ENCODE measurements around the gene RAB11A. TPM values are rescaled to one million over a fixed set of nuclear protein-coding genes. Genes with fewer than 3 reads are reported as not detected.

Gene RAB11A
- total RNA-seq, 1 donor from 2014 or later, result 153 TPM

DNA sequence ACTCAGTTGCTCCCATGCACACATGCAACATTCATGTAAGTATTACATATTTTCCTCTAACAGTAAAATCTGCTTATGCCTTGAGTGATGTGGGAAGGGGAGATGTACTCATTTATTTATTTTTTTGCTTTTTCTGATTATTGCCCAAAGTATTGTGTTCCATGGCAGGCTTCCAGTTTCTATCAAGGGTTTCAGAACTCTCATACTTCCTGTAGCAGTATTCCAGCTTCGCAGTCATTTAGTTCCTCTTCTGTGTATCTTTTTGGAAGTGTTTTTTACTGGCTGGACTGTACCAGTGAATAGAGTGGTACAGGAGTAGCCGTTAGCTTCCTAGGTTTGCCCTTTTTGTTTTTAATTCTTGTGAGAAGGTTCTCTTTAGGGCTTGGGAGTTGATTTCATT is 26.9 kb downstream of the RAB11A start:
- Mint-ChIP-seq H3K36me3 (ENCODE audit: low read depth) (peaks cover 22% of the 10 kb centered on the region), H3K9me3 (ENCODE audit: low read depth) (no peaks in the 10 kb centered on the region), H3K27ac (ENCODE audit: unreplicated experiment) (peak overlapping the region; percentile 41), H3K4me3 (ENCODE audit: unreplicated experiment) (no peak overlapping the region), H3K27me3 (ENCODE audit: low read depth) (no peaks in the 10 kb centered on the region), H3K4me1 (ENCODE audit: low read depth) (peaks cover 5% of the 10 kb centered on the region)
- DNase-seq (ENCODE audit: low spot score), result no peak
- TF ChIP-seq, protein P1, sequence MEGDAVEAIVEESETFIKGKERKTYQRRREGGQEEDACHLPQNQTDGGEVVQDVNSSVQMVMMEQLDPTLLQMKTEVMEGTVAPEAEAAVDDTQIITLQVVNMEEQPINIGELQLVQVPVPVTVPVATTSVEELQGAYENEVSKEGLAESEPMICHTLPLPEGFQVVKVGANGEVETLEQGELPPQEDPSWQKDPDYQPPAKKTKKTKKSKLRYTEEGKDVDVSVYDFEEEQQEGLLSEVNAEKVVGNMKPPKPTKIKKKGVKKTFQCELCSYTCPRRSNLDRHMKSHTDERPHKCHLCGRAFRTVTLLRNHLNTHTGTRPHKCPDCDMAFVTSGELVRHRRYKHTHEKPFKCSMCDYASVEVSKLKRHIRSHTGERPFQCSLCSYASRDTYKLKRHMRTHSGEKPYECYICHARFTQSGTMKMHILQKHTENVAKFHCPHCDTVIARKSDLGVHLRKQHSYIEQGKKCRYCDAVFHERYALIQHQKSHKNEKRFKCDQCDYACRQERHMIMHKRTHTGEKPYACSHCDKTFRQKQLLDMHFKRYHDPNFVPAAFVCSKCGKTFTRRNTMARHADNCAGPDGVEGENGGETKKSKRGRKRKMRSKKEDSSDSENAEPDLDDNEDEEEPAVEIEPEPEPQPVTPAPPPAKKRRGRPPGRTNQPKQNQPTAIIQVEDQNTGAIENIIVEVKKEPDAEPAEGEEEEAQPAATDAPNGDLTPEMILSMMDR (IDR thresholded peaks at IDR 0.05), result no peak

DNA sequence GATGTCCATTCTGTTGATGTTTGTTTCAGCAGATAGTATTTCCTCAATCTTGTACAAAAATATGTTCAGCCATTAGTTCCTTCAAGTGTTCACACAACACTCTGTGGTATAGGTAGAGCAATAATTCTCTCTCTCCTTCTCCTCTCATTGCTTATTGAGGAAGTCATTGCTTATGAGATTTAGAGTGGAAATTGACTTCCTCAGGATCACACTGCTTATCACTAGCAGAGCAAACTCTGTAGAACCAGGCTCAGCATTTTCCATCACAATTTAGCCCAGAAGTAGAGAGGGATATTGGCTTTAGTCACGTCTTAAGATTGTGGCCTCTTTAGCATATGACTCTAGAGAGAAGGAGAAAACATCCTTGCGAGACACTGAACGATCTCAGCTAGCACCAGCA is 31.2 kb downstream of the RAB11A start:
- DNase-seq (ENCODE audit: low spot score), result no peak
- no peak overlapping the region for H3K27ac Mint-ChIP-seq (ENCODE audit: unreplicated experiment)
- no peaks in the 10 kb centered on the region for H3K9me3 Mint-ChIP-seq (ENCODE audit: low read depth)
- H3K4me1 Mint-ChIP-seq (ENCODE audit: low read depth), result peaks cover 21% of the 10 kb centered on the region
- TF ChIP-seq, protein P1 (IDR thresholded peaks at IDR 0.05), result no peak
- no peak overlapping the region for H3K4me3 Mint-ChIP-seq (ENCODE audit: unreplicated experiment)
- H3K36me3 Mint-ChIP-seq (ENCODE audit: low read depth), result peaks cover 20% of the 10 kb centered on the region
- no peaks in the 10 kb centered on the region for H3K27me3 Mint-ChIP-seq (ENCODE audit: low read depth)

DNA sequence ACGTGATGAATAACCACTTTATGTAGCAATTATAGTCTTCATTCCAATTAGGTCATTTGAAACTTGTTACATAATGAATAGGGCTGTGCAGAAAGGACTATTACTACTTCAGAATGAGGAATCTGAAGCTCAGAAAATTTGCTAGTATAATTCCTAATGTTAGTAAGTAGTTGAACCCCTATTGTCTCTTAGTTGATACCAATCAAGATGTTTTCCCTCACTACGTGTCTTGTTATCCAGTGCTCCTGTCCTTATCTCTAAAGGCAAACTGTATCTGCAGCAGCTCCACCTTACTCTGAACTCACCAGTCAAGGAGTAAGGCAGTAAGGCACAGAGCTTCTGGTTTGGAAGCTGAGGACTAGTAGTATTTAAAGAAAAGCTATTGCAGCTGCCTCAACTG is 32.0 kb downstream of the RAB11A start:
- TF ChIP-seq, protein P1 (IDR thresholded peaks at IDR 0.05), result no peak
- Mint-ChIP-seq H3K27ac (ENCODE audit: unreplicated experiment) (no peak overlapping the region), H3K27me3 (ENCODE audit: low read depth) (no peaks in the 10 kb centered on the region), H3K4me1 (ENCODE audit: low read depth) (peaks cover 18% of the 10 kb centered on the region), H3K4me3 (ENCODE audit: unreplicated experiment) (no peak overlapping the region), H3K9me3 (ENCODE audit: low read depth) (no peaks in the 10 kb centered on the region), H3K36me3 (ENCODE audit: low read depth) (peaks cover 19% of the 10 kb centered on the region)
- DNase-seq (ENCODE audit: low spot score), result no peak

DNA sequence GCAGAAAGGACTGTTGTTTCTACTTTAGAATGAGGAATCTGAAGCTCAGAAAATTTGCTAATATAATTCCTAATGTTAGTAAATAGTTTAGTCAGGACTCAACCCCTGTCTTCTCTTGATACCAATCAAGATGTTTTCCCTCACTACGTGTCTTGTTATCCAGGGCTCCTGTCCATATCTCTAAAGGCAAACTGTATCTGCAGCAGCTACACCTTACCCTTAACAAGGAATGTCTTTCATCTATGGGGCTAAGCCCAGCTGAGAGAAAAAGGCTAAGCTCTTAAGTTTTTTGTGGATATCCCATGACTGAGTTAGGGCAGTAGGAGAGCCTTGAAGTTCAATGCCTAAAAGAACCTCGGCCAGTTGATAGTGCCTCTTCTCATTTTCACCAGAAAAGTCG is 32.5 kb downstream of the RAB11A start:
- TF ChIP-seq, protein P1 (IDR thresholded peaks at IDR 0.05), result no peak
- no peak for DNase-seq (ENCODE audit: low spot score)
- Mint-ChIP-seq H3K9me3 (ENCODE audit: low read depth) (no peaks in the 10 kb centered on the region), H3K27ac (ENCODE audit: unreplicated experiment) (no peak overlapping the region), H3K36me3 (ENCODE audit: low read depth) (peaks cover 19% of the 10 kb centered on the region), H3K27me3 (ENCODE audit: low read depth) (no peaks in the 10 kb centered on the region), H3K4me1 (ENCODE audit: low read depth) (peaks cover 16% of the 10 kb centered on the region), H3K4me3 (ENCODE audit: unreplicated experiment) (no peak overlapping the region)

DNA sequence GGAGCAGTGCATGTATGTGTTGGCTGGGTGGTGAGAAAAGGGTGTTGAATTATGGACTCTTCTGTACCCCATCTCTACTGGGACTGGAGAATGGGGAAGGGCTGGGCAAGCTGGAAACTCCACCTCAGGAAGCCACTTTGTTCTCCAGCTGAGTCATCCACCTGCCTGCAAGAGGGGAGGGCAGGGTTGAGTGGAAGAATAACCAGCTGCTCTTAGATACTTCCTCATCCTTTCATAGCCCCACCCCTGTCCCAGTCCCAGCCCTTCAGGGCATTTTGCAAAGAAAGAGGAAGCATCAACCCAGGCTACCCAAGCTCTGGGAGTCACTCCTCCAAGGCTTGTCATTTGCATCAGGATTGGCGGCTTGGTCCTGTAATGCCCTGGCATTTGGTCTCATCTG is 33.1 kb downstream of the RAB11A start:
- Mint-ChIP-seq H3K4me1 (ENCODE audit: low read depth) (peaks cover 16% of the 10 kb centered on the region), H3K36me3 (ENCODE audit: low read depth) (peaks cover 22% of the 10 kb centered on the region), H3K9me3 (ENCODE audit: low read depth) (no peaks in the 10 kb centered on the region), H3K27me3 (ENCODE audit: low read depth) (no peaks in the 10 kb centered on the region), H3K27ac (ENCODE audit: unreplicated experiment) (no peak overlapping the region), H3K4me3 (ENCODE audit: unreplicated experiment) (no peak overlapping the region)
- TF ChIP-seq, protein P1 (IDR thresholded peaks at IDR 0.05), result no peak
- DNase-seq (ENCODE audit: low spot score), result no peak

Data from chondrocyte (in vitro differentiated cells).